ENCODE results near the gene LYRM2.

The LYRM2 gene

GRCh38 chr6:89638320-89639195 is at the start of gene LYRM2:
Gene LYRM2 (minus strand): TSS chr6:89638747. CDS start chr6:89638716, 31 bp downstream.
- DNase-seq (ENCODE audit: low spot score) = peak; percentile 93

- DNase-seq (ENCODE audit: low spot score) = no peak
Observed at GRCh38 chr6:89688328-89688727, 49.8 kb upstream of the LYRM2 start.

- DNase-seq (ENCODE audit: low spot score) = no peak
Observed at GRCh38 chr6:89685311-89685710, 46.8 kb upstream of the LYRM2 start.

- no peak for DNase-seq (ENCODE audit: low spot score)
Observed at GRCh38 chr6:89682991-89683390, 44.4 kb upstream of the LYRM2 start.

GRCh38 chr6:89681983-89682564 is 43.5 kb upstream of the LYRM2 start:
- DNase-seq (ENCODE audit: low spot score) = no peak

GRCh38 chr6:89680551-89680950 is 42.0 kb upstream of the LYRM2 start:
- no peak for DNase-seq (ENCODE audit: low spot score)

- DNase-seq (ENCODE audit: low spot score) = no peak
Observed at GRCh38 chr6:89680150-89680549, 41.6 kb upstream of the LYRM2 start.

GRCh38 chr6:89679215-89680120 is 40.9 kb upstream of the LYRM2 start:
- DNase-seq (ENCODE audit: low spot score) = no peak

- DNase-seq (ENCODE audit: low spot score) = no peak
Observed at GRCh38 chr6:89678531-89678930, 40.0 kb upstream of the LYRM2 start.

GRCh38 chr6:89675949-89676748 is 37.6 kb upstream of the LYRM2 start:
- no peak for DNase-seq (ENCODE audit: low spot score)

- DNase-seq (ENCODE audit: low spot score) = no peak
Observed at GRCh38 chr6:89670935-89671565, 32.5 kb upstream of the LYRM2 start.

GRCh38 chr6:89669002-89669401 is 30.5 kb upstream of the LYRM2 start:
- DNase-seq (ENCODE audit: low spot score) = no peak

- no peak for DNase-seq (ENCODE audit: low spot score)
Observed at GRCh38 chr6:89667872-89668556, 29.5 kb upstream of the LYRM2 start.

GRCh38 chr6:89662659-89663223 is 24.2 kb upstream of the LYRM2 start:
- DNase-seq (ENCODE audit: low spot score) = no peak

- DNase-seq (ENCODE audit: low spot score) = no peak
Observed at GRCh38 chr6:89661559-89661958, 23.0 kb upstream of the LYRM2 start.

- no peak for DNase-seq (ENCODE audit: low spot score)
Observed at GRCh38 chr6:89660981-89661380, 22.4 kb upstream of the LYRM2 start.

GRCh38 chr6:89657445-89658158 is 19.1 kb upstream of the LYRM2 start:
- no peak for DNase-seq (ENCODE audit: low spot score)

GRCh38 chr6:89655122-89655521 is 16.6 kb upstream of the LYRM2 start:
- DNase-seq (ENCODE audit: low spot score) = no peak

GRCh38 chr6:89650579-89650978 is 12.0 kb upstream of the LYRM2 start:
- no peak for DNase-seq (ENCODE audit: low spot score)

- DNase-seq (ENCODE audit: low spot score) = no peak
Observed at GRCh38 chr6:89649682-89650081, 11.1 kb upstream of the LYRM2 start.

Data from HuH-7 (cell line).